ENCODE data around the gene KRTAP5-3. TPM values are rescaled to one million over a fixed set of nuclear protein-coding genes. Genes with fewer than 3 reads are reported as not detected.

Gene KRTAP5-3
- total and polyA plus RNA-seq, 2 donors (not counting 1 experiment from before 2014, with no cell fraction given), result not detected

- no peaks in the 10 kb centered on the region for H3K79me2 ChIP-seq (ENCODE audit: control insufficient read depth, insufficient read depth, low read length)
- peaks cover 0 to 34% (median 9%) of the 10 kb centered on the region in 4 experiments for H3K27me3 ChIP-seq (replicated peaks in 1 of 4; ENCODE audit: control extremely low read depth in 1 of 4, control insufficient read depth in 3 of 4, insufficient read depth in 4 of 4, low read length in 3 of 4)
- no peak for ATAC-seq (ENCODE audit: low read depth)
- H3K4me3 ChIP-seq (ENCODE audit: control extremely low read depth in 1 of 5, extremely low read depth in 1 of 5, insufficient read depth in 1 of 5, low read depth in 2 of 5, low read length in 4 of 5), result peak overlapping the region in 3 of 5 experiments; percentile 42 to 50 (median 49)
- H3K36me3 ChIP-seq (replicated peaks in 1 of 2; ENCODE audit: control extremely low read depth in 1 of 2, control insufficient read depth in 1 of 2, extremely low read depth in 1 of 2, insufficient read depth in 2 of 2, low read length in 1 of 2), result no peaks in the 10 kb centered on the region
- intact Hi-C loops (cut with micrococcal nuclease), result loop anchor here (5.0 kb wide), 2 partner anchors 119 to 309 kb away; no protein-coding TSS in a partner anchor
- no peak overlapping the region for H3K27ac ChIP-seq (ENCODE audit: low read length in 2 of 2)
- CTCF ChIA-PET, result no interaction called here
- no peak overlapping the region for H2AFZ ChIP-seq (ENCODE audit: insufficient read depth, low read depth, low read length, poor library complexity, severe bottlenecking)
- 3% methylated on average over 91 of the region's 91 CpGs for WGBS (ENCODE audit: insufficient coverage)
- no peak for TF ChIP-seq EZH2 (IDR thresholded peaks at IDR 0.05; ENCODE audit: borderline replicate concordance, insufficient read depth, low read depth, low read length, poor library complexity, severe bottlenecking)
- TF ChIP-seq, protein P1, sequence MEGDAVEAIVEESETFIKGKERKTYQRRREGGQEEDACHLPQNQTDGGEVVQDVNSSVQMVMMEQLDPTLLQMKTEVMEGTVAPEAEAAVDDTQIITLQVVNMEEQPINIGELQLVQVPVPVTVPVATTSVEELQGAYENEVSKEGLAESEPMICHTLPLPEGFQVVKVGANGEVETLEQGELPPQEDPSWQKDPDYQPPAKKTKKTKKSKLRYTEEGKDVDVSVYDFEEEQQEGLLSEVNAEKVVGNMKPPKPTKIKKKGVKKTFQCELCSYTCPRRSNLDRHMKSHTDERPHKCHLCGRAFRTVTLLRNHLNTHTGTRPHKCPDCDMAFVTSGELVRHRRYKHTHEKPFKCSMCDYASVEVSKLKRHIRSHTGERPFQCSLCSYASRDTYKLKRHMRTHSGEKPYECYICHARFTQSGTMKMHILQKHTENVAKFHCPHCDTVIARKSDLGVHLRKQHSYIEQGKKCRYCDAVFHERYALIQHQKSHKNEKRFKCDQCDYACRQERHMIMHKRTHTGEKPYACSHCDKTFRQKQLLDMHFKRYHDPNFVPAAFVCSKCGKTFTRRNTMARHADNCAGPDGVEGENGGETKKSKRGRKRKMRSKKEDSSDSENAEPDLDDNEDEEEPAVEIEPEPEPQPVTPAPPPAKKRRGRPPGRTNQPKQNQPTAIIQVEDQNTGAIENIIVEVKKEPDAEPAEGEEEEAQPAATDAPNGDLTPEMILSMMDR (IDR thresholded peaks at IDR 0.05), result no peak
- Mint-ChIP-seq H3K27ac (no peak overlapping the region), H3K4me1 (peaks cover 20% of the 10 kb centered on the region), H3K27me3 (peaks cover 9% of the 10 kb centered on the region), H3K4me3 (no peak overlapping the region), H3K9me3 (ENCODE audit: insufficient read depth) (no peaks in the 10 kb centered on the region)
- POLR2A ChIA-PET, result no interaction called here
- H3K4me1 ChIP-seq (ENCODE audit: control insufficient read depth in 2 of 2, insufficient read depth in 2 of 2, low read length in 2 of 2), result peaks cover 31 to 33% of the 10 kb centered on the region in 2 donors
- H3K4me2 ChIP-seq (replicated peaks; ENCODE audit: low read depth, low read length, poor library complexity, severe bottlenecking), result peak overlapping the region; percentile 71
- peaks cover 0 to 2% (median 0%) of the 10 kb centered on the region in 3 donors for H3K9me3 ChIP-seq (ENCODE audit: control extremely low read depth in 1 of 3, control insufficient read depth in 2 of 3, insufficient read depth in 1 of 3, low read length in 2 of 3)
- no peak for DNase-seq
- H3K9ac ChIP-seq (ENCODE audit: low read length), result peak overlapping the region; percentile 49
- no peaks in the 10 kb centered on the region for H4K20me1 ChIP-seq (ENCODE audit: control insufficient read depth, insufficient read depth, low read length, poor library complexity, severe bottlenecking)
Observed at GRCh38 chr11:1571760-1572196, 36.5 kb downstream of the KRTAP5-3 start.

DNA sequence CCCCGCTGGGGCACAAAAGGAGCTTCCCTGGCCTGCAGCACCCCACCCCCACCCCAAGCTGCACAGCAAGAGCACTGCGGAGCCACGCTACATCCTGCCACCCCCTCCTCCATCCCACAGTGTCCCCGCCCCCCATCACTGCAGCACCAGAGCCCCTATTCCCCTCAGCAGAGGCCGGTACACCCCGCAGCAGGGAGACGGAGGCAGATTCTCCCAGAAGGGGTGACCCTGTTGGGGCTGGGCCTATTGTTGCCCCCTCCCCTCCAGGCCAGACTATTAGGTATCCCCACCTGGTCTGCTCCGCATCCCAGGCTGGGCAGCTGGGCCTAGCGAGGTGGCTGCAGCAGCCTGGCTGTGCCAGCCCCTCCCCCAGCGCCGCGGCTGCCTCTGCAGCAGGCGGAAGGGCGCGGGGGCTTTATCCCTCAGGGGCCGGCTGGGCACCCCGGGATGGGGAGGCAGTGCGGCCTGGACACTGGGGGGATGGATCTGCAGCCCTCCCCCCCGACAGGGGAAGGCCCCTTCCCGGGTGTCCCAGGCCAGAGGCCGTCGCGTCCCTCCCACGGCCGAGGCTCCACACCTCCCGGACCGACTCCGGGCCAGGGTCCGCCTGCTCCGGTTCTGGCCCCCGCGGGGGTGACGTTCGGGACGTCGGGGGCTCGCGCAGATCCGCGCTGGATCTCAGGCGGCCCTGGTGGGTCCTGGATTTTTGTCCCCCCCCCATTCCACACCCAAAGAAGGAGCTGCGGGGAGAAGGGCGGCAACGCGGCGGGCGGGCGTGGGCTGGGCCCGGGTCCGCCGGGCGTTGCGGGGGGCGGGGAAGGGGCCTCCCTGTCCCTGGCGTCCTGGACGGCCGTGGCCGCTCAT is 37.1 kb downstream of the KRTAP5-3 start:
- Mint-ChIP-seq H3K27ac (peak overlapping the region; percentile 53), H3K4me1 (peaks cover 20% of the 10 kb centered on the region), H3K4me3 (peak overlapping the region; percentile 64), H3K9me3 (ENCODE audit: insufficient read depth) (no peaks in the 10 kb centered on the region), H3K27me3 (peaks cover 5% of the 10 kb centered on the region)
- Histone ChIP-seq H4K20me1 (ENCODE audit: control insufficient read depth, insufficient read depth, low read length, poor library complexity, severe bottlenecking) (no peaks in the 10 kb centered on the region), H3K4me3 (ENCODE audit: control extremely low read depth in 1 of 5, extremely low read depth in 1 of 5, insufficient read depth in 1 of 5, low read depth in 2 of 5, low read length in 4 of 5) (peak overlapping the region in 4 of 5 experiments; percentile 15 to 50 (median 46)), H3K36me3 (replicated peaks in 1 of 2; ENCODE audit: control extremely low read depth in 1 of 2, control insufficient read depth in 1 of 2, extremely low read depth in 1 of 2, insufficient read depth in 2 of 2, low read length in 1 of 2) (no peaks in the 10 kb centered on the region), H3K79me2 (ENCODE audit: control insufficient read depth, insufficient read depth, low read length) (no peaks in the 10 kb centered on the region), H3K27ac (ENCODE audit: low read length in 2 of 2) (no peak overlapping the region), H3K4me2 (replicated peaks; ENCODE audit: low read depth, low read length, poor library complexity, severe bottlenecking) (peak overlapping the region; percentile 71), H3K4me1 (ENCODE audit: control insufficient read depth in 2 of 2, insufficient read depth in 2 of 2, low read length in 2 of 2) (peaks cover 31 to 33% of the 10 kb centered on the region in 2 donors), H3K9ac (ENCODE audit: low read length) (peak overlapping the region; percentile 49), H2AFZ (ENCODE audit: insufficient read depth, low read depth, low read length, poor library complexity, severe bottlenecking) (no peak overlapping the region), H3K27me3 (replicated peaks in 1 of 4; ENCODE audit: control extremely low read depth in 1 of 4, control insufficient read depth in 3 of 4, insufficient read depth in 4 of 4, low read length in 3 of 4) (peaks cover 0 to 37% (median 9%) of the 10 kb centered on the region in 4 experiments), H3K9me3 (ENCODE audit: control extremely low read depth in 1 of 3, control insufficient read depth in 2 of 3, insufficient read depth in 1 of 3, low read length in 2 of 3) (peaks cover 0 to 2% (median 0%) of the 10 kb centered on the region in 3 donors)
- peak; percentile 51 for DNase-seq
- no peak for TF ChIP-seq EZH2 (IDR thresholded peaks at IDR 0.05; ENCODE audit: borderline replicate concordance, insufficient read depth, low read depth, low read length, poor library complexity, severe bottlenecking)
- TF ChIP-seq, protein P1 (IDR thresholded peaks at IDR 0.05), result no peak
- intact Hi-C loops (cut with micrococcal nuclease), result loop anchor here (5.0 kb wide), 2 partner anchors 119 to 309 kb away; no protein-coding TSS in a partner anchor
- ChIA-PET CTCF (no interaction called here), POLR2A (no interaction called here)
- WGBS (ENCODE audit: insufficient coverage), result 6% methylated on average over 49 of the region's 58 CpGs
- no peak for ATAC-seq (ENCODE audit: low read depth)
